Measurements from ENCODE around the gene TFPT. TPM values are rescaled to one million over a fixed set of nuclear protein-coding genes. Genes with fewer than 3 reads are reported as not detected.
A peak's percentile ranks its signal among the peaks of the same experiment; 100 is the strongest.

Gene TFPT
- total RNA-seq, 1 experiment from 2014 or later, result 21.5 TPM

DNA sequence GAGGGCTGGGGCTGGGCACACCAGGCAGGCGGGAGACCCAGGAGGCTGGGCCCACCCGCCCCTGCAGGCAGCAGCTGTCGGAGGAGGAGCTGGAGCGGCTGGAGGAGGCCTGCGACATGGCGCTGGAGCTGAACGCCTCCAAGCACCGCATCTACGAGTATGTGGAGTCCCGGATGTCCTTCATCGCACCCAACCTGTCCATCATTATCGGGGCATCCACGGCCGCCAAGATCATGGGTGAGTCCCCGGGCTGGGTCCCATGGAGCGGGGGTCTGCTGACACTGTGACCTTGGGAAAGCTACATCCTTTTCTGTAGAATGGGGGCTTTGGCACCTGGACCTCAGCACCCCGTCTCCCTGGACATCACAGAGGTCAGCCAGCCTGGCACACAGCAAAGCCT lies 8.2 kb upstream of the TFPT start:
- no peak overlapping the region for H3K27ac ChIP-seq (ENCODE audit: low read length)
- H4K20me1 ChIP-seq (ENCODE audit: insufficient read depth, low read depth, low read length), result no peaks in the 10 kb centered on the region

DNA sequence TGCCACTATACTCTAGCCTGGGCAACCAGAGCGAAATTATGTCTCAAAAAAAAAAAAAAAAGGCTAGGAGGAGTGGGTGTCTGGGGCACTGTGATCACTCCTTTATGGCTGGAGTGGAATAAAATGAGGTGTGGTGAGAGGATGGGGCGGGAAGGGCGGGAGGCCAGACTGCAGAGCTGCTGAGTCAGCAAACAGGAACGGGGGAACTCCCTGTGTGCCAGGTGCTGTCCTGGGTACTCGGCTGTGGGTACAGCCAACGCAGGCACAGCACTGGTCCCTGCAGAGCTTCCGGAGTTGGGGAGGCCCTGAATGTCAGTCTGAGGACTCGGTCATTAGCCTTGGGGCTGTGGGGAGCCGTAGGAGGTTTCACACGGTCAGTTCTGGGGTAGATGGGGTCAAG lies 5.8 kb upstream of the TFPT start:
- H3K4me2 ChIP-seq (ENCODE audit: low read depth, low read length, poor library complexity, severe bottlenecking), result no peak overlapping the region
- no peak overlapping the region for H3K9ac ChIP-seq (ENCODE audit: low read length)
- no peak overlapping the region for H3K4me3 ChIP-seq (ENCODE audit: low read length)
- H3K9me3 ChIP-seq (ENCODE audit: low read length), result no peaks in the 10 kb centered on the region
- H3K9me2 ChIP-seq (replicated peaks; ENCODE audit: insufficient read depth, low read length), result no peaks in the 10 kb centered on the region
- H3K36me3 ChIP-seq (ENCODE audit: insufficient read depth, low read length), result peaks cover 17% of the 10 kb centered on the region; the same call in 1 of the 2 replicates
- H4K20me1 ChIP-seq (ENCODE audit: insufficient read depth, low read depth, low read length), result peaks cover 9% of the 10 kb centered on the region; the same call in 1 of the 2 replicates
- no peak overlapping the region for H3K27ac ChIP-seq (ENCODE audit: low read length)
- DNase-seq, result no peak
- peaks cover 9% of the 10 kb centered on the region for H3K4me1 ChIP-seq (ENCODE audit: low read length)
- H2AFZ ChIP-seq (ENCODE audit: low read length), result no peak overlapping the region
- peaks cover 21% of the 10 kb centered on the region for H3K79me2 ChIP-seq (ENCODE audit: low read length)
- H3K27me3 ChIP-seq (ENCODE audit: low read length), result no peaks in the 10 kb centered on the region

More for the DNA sequence above, 8.2 kb upstream of the TFPT start:
- Histone ChIP-seq H2AFZ (ENCODE audit: low read length) (no peak overlapping the region), H3K36me3 (ENCODE audit: insufficient read depth, low read length) (peaks cover 22% of the 10 kb centered on the region), H3K9ac (ENCODE audit: low read length) (no peak overlapping the region), H3K4me2 (ENCODE audit: low read depth, low read length, poor library complexity, severe bottlenecking) (no peak overlapping the region), H3K9me3 (ENCODE audit: low read length) (no peaks in the 10 kb centered on the region), H3K4me1 (ENCODE audit: low read length) (no peaks in the 10 kb centered on the region), H3K4me3 (ENCODE audit: low read length) (no peak overlapping the region), H3K27me3 (ENCODE audit: low read length) (no peaks in the 10 kb centered on the region), H3K9me2 (replicated peaks; ENCODE audit: insufficient read depth, low read length) (no peaks in the 10 kb centered on the region), H3K79me2 (ENCODE audit: low read length) (no peaks in the 10 kb centered on the region)
- no peak for DNase-seq

DNA sequence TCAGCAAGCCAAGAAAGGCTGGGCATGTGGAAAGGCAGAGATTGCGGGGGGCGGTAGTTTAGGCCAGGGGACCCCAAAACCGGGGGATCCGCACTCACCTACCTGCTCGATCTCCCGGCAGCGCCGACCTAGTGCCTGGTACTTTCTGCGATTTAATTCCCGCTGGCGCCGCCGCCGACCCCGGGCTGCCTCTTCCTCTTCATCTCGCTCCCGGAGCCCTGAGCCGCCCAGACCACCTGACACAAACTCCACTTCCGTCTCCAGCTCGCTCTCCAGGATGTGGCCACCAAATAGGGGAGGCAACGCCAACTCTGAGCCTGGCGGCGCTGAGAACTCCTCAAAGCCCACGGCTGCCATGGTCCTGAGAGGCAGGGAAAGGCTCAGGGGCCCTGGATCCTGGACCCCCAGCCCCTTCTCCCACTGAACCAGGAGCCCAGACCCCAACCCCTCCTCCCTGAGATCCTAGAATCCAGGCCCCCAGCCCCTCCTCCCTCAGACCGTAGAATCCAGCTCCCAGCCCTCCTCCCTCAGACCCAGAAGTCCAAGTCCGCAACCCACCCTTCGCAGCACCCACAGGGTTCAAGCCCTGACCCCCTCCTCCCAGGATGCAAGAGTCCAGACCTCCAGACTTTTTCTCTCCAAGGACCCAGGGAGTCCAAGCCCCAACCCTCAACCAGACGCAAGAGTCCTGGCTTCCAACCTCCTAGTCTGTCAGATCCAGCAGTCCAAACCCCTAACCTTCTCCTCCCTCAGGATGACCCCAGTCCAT lies 933 bp downstream of the TFPT start:
- Histone ChIP-seq H3K27me3 (ENCODE audit: low read length) (no peaks in the 10 kb centered on the region), H3K9me3 (ENCODE audit: low read length) (no peaks in the 10 kb centered on the region), H3K27ac (ENCODE audit: low read length) (no peak overlapping the region), H3K9ac (ENCODE audit: low read length) (peak overlapping the region; percentile 88), H3K4me2 (ENCODE audit: low read depth, low read length, poor library complexity, severe bottlenecking) (peak overlapping the region; percentile 96), H2AFZ (ENCODE audit: low read length) (peak overlapping the region; percentile 91; the same call in 1 of the 2 replicates), H3K4me1 (ENCODE audit: low read length) (peaks cover 19% of the 10 kb centered on the region), H3K4me3 (ENCODE audit: low read length) (peak overlapping the region; percentile 88), H3K79me2 (ENCODE audit: low read length) (peaks cover 42% of the 10 kb centered on the region), H3K36me3 (ENCODE audit: insufficient read depth, low read length) (peaks cover 20% of the 10 kb centered on the region), H4K20me1 (ENCODE audit: insufficient read depth, low read depth, low read length) (peaks cover 9% of the 10 kb centered on the region; the same call in 1 of the 2 replicates), H3K9me2 (replicated peaks; ENCODE audit: insufficient read depth, low read length) (no peaks in the 10 kb centered on the region)
- DNase-seq, result peak; percentile 76

- Histone ChIP-seq H3K4me3 (ENCODE audit: low read length) (no peak overlapping the region), H3K27me3 (ENCODE audit: low read length) (no peaks in the 10 kb centered on the region), H3K79me2 (ENCODE audit: low read length) (peaks cover 31% of the 10 kb centered on the region)
Measured at GRCh38 chr19:54109651-54110050, 5.8 kb downstream of the TFPT start.

GRCh38 chr19:54108496-54108895 lies 7.0 kb downstream of the TFPT start:
- Histone ChIP-seq H3K27ac (ENCODE audit: low read length) (no peak overlapping the region), H4K20me1 (ENCODE audit: insufficient read depth, low read depth, low read length) (peaks cover 3% of the 10 kb centered on the region; the same call in 1 of the 2 replicates), H3K36me3 (ENCODE audit: insufficient read depth, low read length) (peaks cover 21% of the 10 kb centered on the region), H3K9ac (ENCODE audit: low read length) (no peak overlapping the region), H3K27me3 (ENCODE audit: low read length) (no peaks in the 10 kb centered on the region), H3K9me2 (replicated peaks; ENCODE audit: insufficient read depth, low read length) (no peaks in the 10 kb centered on the region), H3K9me3 (ENCODE audit: low read length) (no peaks in the 10 kb centered on the region), H3K4me2 (ENCODE audit: low read depth, low read length, poor library complexity, severe bottlenecking) (no peak overlapping the region), H2AFZ (ENCODE audit: low read length) (no peak overlapping the region), H3K4me3 (ENCODE audit: low read length) (no peak overlapping the region), H3K4me1 (ENCODE audit: low read length) (peaks cover 10% of the 10 kb centered on the region), H3K79me2 (ENCODE audit: low read length) (peaks cover 32% of the 10 kb centered on the region)
- no peak for DNase-seq

More at GRCh38 chr19:54109651-54110050, 5.8 kb downstream of the TFPT start:
- no peak overlapping the region for H3K9ac ChIP-seq (ENCODE audit: low read length)
- peaks cover 8% of the 10 kb centered on the region for H3K4me1 ChIP-seq (ENCODE audit: low read length)
- H3K27ac ChIP-seq (ENCODE audit: low read length), result no peak overlapping the region
- no peaks in the 10 kb centered on the region for H3K9me2 ChIP-seq (replicated peaks; ENCODE audit: insufficient read depth, low read length)
- peaks cover 3% of the 10 kb centered on the region; the same call in 1 of the 2 replicates for H4K20me1 ChIP-seq (ENCODE audit: insufficient read depth, low read depth, low read length)
- no peaks in the 10 kb centered on the region for H3K9me3 ChIP-seq (ENCODE audit: low read length)
- DNase-seq, result no peak
- no peak overlapping the region for H2AFZ ChIP-seq (ENCODE audit: low read length)
- no peak overlapping the region for H3K4me2 ChIP-seq (ENCODE audit: low read depth, low read length, poor library complexity, severe bottlenecking)
- peaks cover 21% of the 10 kb centered on the region for H3K36me3 ChIP-seq (ENCODE audit: insufficient read depth, low read length)

- Histone ChIP-seq H3K4me1 (ENCODE audit: low read length) (peaks cover 13% of the 10 kb centered on the region), H2AFZ (ENCODE audit: low read length) (no peak overlapping the region), H3K27ac (ENCODE audit: low read length) (no peak overlapping the region), H3K4me3 (ENCODE audit: low read length) (no peak overlapping the region), H3K27me3 (ENCODE audit: low read length) (no peaks in the 10 kb centered on the region), H3K36me3 (ENCODE audit: insufficient read depth, low read length) (peaks cover 21% of the 10 kb centered on the region), H3K9me3 (ENCODE audit: low read length) (no peaks in the 10 kb centered on the region), H3K79me2 (ENCODE audit: low read length) (peaks cover 37% of the 10 kb centered on the region), H4K20me1 (ENCODE audit: insufficient read depth, low read depth, low read length) (peaks cover 3% of the 10 kb centered on the region; the same call in 1 of the 2 replicates), H3K9ac (ENCODE audit: low read length) (no peak overlapping the region), H3K4me2 (ENCODE audit: low read depth, low read length, poor library complexity, severe bottlenecking) (no peak overlapping the region), H3K9me2 (replicated peaks; ENCODE audit: insufficient read depth, low read length) (no peaks in the 10 kb centered on the region)
- DNase-seq, result no peak
Measured at GRCh38 chr19:54107876-54108490, 7.5 kb downstream of the TFPT start.

DNA sequence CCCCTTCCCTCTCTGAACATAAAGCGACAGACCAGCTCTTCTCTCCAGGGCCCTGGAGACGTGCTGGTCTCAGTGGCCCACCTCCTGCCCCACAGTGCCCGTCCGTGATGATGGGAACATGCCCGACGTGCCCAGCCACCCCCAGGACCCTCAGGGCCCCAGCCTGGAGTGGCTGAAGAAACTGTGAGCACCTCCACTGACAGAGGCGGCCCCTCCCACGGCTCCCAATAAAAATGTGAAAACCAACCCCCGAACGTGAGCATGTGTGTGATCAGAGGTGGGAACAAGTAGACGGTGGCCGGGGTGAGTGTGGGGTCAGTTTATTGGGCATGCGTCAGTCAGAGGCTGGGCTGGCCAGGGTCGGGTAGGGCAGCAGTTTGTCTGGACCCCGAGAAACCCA lies 8.7 kb downstream of the TFPT start:
- Histone ChIP-seq H3K79me2 (ENCODE audit: low read length) (peaks cover 40% of the 10 kb centered on the region), H3K9me2 (replicated peaks; ENCODE audit: insufficient read depth, low read length) (no peaks in the 10 kb centered on the region), H3K36me3 (ENCODE audit: insufficient read depth, low read length) (peaks cover 21% of the 10 kb centered on the region), H4K20me1 (ENCODE audit: insufficient read depth, low read depth, low read length) (peaks cover 3% of the 10 kb centered on the region; the same call in 1 of the 2 replicates), H2AFZ (ENCODE audit: low read length) (no peak overlapping the region), H3K4me1 (ENCODE audit: low read length) (peaks cover 17% of the 10 kb centered on the region), H3K9ac (ENCODE audit: low read length) (no peak overlapping the region), H3K4me2 (ENCODE audit: low read depth, low read length, poor library complexity, severe bottlenecking) (no peak overlapping the region), H3K9me3 (ENCODE audit: low read length) (no peaks in the 10 kb centered on the region), H3K27ac (ENCODE audit: low read length) (no peak overlapping the region), H3K4me3 (ENCODE audit: low read length) (no peak overlapping the region), H3K27me3 (ENCODE audit: low read length) (no peaks in the 10 kb centered on the region)
- DNase-seq, result no peak

- Histone ChIP-seq H3K9me2 (replicated peaks; ENCODE audit: insufficient read depth, low read length) (no peaks in the 10 kb centered on the region), H3K4me3 (ENCODE audit: low read length) (no peak overlapping the region), H3K27ac (ENCODE audit: low read length) (no peak overlapping the region), H4K20me1 (ENCODE audit: insufficient read depth, low read depth, low read length) (peaks cover 3% of the 10 kb centered on the region; the same call in 1 of the 2 replicates), H2AFZ (ENCODE audit: low read length) (no peak overlapping the region), H3K9ac (ENCODE audit: low read length) (no peak overlapping the region), H3K27me3 (ENCODE audit: low read length) (no peaks in the 10 kb centered on the region), H3K79me2 (ENCODE audit: low read length) (peaks cover 40% of the 10 kb centered on the region), H3K36me3 (ENCODE audit: insufficient read depth, low read length) (peaks cover 18% of the 10 kb centered on the region), H3K4me2 (ENCODE audit: low read depth, low read length, poor library complexity, severe bottlenecking) (no peak overlapping the region), H3K4me1 (ENCODE audit: low read length) (peaks cover 17% of the 10 kb centered on the region), H3K9me3 (ENCODE audit: low read length) (no peaks in the 10 kb centered on the region)
- DNase-seq, result no peak
Measured at GRCh38 chr19:54105796-54106195, 9.7 kb downstream of the TFPT start.
